TTC549 (cell line): Measurements from ENCODE around the gene KDM3B.
"Not testable (repeated sequence)": the region's sequence is repeated elsewhere in the genome, so short reads cannot be mapped to it uniquely, and the experiment has no call there.

Experiments used
- FAIRE-seq: peaks from 2 replicates; lab custom pipeline; 2012; peaks lifted over from hg19 to GRCh38; lab: Jason Lieb, UNC

The KDM3B gene

DNA sequence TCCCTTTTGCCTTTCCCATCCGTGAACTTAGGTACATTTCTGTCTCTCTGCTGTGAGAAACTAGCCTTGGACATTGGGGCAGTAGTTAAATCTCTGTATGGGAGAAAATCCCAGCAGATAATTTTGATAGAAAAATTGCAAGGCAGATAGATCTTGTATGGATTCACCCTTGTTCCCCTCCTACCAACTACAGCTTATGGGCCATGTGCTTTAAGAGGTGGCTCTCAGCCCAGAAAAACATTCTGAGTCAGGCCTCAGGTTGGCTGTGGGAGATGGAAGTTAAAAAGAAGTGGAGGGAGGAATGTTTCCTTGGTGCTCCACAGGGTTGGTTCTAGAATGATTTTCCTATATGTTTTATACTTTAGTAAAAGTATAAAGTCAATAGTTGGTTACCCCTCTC is 1.4 kb upstream of the KDM3B start:
- no peak for FAIRE-seq

DNA sequence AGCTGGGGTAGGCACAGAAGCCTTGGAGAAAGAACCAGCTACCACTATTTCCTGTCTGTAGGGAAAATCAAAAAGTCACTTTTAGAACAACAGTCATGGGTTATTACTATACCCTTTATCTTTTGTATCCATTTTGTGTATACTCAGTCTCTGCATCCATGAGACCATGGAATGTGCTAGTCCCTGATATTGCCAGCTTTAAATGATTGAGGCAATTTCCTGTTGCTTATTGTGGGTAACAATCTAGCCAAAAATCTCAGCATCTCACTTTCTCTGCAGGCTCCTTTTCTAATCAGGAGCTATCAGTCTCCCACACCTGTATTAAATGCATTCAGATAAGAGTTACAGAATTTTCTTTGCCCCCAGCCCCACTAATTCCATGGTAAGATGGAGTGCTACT is 968 bp upstream of the KDM3B start:
- FAIRE-seq = no peak

DNA sequence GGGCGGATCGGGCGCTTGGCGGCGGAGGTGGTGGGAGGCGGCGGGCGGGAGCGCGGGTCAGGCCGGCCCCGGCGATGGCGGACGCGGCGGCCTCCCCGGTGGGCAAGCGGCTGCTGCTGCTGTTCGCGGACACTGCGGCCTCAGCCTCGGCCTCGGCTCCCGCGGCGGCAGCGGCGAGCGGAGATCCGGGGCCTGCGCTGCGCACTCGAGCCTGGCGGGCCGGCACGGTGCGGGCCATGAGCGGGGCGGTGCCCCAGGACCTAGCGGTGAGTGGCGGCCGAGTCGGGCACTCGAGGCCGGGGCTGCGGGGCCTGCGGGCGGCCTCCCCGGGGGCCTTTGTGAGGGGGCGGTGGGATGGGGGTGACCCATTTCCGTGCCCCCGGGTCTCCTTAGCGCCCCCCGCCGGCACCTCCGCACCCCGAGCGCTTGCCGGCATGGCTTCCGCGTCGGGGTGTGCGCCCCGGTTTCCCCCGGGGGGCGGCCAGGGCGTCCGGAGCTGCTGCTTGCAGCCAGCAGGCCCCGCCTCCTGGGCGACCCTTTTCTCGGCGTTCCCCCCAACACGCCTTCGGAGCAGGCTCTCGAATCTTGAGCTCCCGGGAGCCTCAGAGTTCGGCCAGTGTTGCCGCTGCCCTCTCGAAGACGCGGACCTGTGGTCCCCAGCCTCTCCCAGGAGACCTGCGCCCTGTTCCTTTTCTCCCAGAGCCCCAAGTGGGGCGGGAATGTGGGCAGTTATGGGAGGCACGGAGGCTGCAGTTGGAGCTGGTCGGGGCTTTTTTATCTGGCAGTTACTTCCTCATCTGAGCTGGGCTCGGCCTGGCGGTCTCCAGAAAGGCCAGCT is 456 bp downstream of the KDM3B start:
- FAIRE-seq = no peak

GRCh38 chr5:138353560-138354080 is 1.1 kb downstream of the KDM3B start:
- no peak for FAIRE-seq

GRCh38 chr5:138354387-138354786 is 1.9 kb downstream of the KDM3B start:
- FAIRE-seq = no peak

DNA sequence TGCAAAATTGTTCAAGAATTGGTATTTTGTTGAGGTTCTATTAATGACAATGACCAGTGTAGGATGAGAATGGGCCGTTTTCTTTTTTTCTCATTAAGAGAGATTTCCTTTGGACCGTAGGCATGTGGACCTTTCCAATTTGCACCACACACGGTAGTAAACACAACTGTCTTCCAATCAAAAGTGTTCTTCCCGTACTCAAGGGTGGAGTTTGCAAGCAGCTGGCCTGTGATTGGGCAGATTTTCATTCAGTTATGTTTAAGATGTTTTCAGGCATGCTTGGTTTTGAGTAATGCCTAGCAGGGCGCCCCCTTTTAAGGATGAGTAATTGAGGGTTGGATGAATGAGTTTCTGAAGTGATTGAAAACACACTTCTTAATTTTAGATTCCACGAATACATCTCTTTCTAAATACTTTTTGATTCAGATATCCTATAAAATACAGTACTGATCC is 2.5 kb downstream of the KDM3B start:
- FAIRE-seq = no peak

DNA sequence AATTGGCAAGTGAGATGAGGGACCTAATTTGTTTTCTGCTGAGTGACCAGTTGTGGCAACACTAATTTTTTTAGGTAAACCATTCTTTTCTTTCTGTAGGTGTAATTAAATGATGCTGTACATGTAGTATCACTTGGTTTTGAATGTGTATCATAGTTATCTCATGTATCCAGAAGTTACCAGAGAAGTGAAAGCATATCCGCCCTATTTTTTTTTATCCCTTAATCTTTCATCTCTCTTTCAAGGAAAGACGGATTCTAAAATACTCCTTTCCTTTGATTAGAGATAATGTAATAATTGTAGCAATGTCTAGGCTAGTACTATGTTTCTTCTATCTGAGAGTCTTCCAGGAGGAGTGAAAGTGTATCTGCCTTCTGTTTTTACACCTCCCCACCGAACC is 7.1 kb downstream of the KDM3B start:
- no peak for FAIRE-seq

GRCh38 chr5:138360941-138361452 is 8.5 kb downstream of the KDM3B start:
- no peak for FAIRE-seq

- no peak for FAIRE-seq
These were observed 12.1 kb downstream of the KDM3B start for GRCh38 chr5:138364576-138364975.

DNA sequence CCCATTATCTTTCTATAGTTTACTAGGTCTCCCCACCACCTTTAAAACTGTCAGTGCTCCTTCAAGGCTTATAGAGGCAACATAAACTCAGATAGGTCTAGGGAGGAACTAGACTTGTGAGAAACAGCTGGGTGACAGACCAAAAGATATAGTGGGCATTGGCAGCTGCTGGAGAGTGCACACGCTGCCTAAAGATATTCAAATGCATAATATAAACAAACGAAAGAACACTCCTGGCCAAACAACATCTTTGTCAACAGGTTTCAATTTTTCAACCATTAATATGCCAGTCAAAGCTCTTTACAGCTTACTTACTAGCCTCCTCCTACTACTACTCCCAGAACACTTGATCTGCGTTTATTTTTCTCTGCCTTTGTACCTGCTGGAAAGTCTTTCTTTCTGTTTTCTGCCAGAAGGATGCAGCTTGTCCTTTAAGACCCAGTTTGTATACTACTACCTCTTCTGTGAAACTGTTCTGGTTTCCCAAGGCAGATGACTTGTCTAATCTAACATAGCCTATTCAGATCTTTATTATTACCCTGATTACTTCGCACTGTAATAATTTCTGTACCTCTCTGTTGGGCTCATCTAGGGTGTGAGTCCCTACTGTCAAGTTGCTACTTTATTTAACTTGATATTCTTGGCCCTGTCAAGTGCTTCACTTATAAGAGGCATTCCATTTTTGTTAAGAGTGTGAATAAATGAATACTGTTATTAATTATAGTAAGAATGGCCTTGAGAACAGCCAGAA is 14.3 kb downstream of the KDM3B start:
- no peak for FAIRE-seq

DNA sequence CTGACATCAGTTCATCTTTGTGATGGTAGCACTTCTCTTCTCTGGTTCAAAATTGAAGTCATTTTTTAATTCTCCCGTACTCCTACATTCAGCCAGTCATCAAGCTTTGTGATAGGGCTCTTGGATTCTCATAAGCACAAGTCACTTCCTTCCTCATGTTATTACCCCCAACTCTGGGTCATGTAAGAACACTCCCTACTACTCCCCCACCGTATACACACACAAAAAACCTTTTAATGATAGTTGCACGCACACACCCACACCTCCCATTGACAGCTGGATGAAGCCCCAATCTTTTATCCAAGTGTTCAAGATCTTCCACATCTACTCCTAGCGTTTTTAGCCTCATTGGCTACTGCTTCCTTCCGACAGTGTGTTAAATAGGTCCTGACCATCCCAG is 16.8 kb downstream of the KDM3B start:
- FAIRE-seq = no peak

DNA sequence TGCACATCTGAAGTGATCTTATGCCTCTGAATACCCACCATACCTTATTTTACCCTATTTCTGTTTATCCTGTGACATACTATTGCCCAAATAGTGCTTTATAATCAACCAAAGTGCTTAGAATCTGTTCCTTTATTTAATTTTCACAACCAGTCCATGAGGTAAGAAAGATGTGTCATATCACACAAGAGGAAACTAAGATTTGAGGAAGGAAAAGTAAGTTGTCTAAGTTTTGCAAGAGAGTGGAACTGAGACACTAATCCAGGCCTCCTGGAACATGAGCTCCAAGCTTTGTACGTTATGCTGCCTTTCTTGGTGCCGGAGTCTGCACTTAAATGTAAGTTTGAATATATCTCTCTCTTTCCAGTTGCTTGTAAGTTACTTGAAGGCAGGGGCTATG is 17.2 kb downstream of the KDM3B start:
- FAIRE-seq = no peak

GRCh38 chr5:138370537-138370936 is 18.1 kb downstream of the KDM3B start:
- FAIRE-seq = no peak

GRCh38 chr5:138371454-138371853 is 19.0 kb downstream of the KDM3B start:
- FAIRE-seq = no peak

- no peak for FAIRE-seq
These were observed 19.7 kb downstream of the KDM3B start for GRCh38 chr5:138372225-138372624.

DNA sequence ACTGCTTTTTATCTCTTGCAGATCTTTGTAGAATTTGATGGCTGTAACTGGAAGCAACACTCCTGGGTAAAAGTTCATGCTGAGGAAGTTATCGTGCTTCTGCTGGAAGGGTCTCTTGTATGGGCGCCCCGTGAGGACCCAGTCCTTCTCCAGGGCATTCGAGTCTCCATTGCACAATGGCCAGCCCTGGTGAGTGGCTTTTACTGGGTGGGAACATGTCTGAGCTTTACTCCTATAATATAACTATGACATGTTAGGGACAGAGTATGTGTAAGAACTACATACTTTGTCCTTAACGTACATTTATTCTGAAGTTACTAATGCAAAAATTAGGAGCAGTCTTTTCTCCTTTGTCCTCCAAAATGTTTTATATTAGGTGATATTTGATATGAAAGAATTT is 20.2 kb downstream of the KDM3B start:
- FAIRE-seq = no peak

DNA sequence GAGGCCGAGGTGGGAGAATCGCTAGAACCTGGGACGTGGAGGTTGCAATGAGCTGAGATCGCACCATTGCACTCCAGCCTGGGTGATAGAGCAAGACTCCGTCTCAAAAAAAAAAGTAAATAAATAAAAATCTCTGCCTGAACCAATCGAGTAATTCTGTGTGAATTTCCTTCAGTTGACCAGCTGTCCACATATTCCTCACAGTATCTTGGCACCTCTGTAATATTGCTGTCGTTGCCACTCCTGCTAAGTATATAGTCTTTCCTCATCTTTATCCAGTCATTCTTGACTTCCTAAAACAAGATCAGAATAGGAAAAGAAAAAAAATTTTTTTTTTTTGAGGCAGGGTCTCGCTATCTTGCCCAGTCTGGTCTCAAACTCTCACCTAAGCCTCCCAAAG is 29.9 kb downstream of the KDM3B start:
- FAIRE-seq = no peak

DNA sequence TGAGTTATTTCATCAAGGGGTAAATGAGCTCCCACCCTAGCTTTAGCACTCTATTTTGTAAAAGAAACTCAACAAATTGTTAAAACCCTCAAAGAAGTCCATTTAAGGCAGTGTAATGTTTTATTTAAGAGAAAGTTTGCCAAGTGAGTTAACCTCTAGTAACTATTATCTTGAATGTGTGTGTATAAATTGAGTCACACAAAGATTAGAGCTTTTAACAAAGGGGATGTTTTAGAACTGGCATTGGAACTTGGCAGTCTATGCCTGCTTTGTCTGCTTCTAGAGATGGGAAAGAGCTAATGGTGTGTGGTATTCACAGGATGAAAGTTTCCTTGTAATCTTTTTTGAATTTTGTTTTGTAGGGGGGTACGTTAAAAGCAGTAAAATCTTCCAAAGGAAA is 33.2 kb downstream of the KDM3B start:
- FAIRE-seq = no peak

- no peak for FAIRE-seq
These were observed 33.8 kb downstream of the KDM3B start for GRCh38 chr5:138386290-138386689.

DNA sequence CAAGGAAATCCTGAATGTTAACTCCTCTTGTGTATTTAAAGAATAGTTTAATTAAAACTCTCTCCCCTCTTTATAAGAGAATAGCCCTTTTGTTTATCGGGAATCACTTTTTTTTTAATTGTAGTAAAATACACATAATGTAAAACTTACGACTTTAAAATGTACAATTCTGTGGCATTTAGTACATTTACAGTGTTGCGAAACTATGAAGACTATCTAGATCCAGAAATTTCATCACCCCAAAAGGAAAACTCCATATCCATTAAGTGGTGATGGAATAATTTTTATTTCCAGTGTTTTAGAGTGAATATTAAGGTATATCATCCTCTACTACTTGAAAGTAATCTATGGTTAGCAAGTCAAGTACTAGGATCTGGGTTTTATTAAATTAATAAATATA is 36.8 kb downstream of the KDM3B start:
- FAIRE-seq = no peak

DNA sequence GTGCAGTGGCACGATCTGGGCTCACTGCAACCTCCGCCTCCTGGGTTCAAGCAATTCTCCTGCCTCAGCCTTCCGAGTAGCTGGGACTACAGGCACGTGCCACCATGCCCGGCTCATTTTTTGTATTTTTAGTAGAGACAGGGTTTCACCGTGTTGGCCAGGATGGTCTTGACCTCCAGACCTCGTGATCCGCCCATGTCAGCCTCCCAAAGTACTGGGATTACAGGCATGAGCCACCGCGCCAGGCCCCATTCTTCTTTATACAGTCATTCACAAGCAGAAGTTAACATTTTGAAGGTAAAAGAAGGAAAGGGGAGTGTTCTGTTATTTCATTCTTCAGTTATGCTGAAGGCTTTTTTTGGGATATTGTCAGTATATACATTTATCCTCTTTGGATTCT is 37.4 kb downstream of the KDM3B start:
- FAIRE-seq = not testable (repeated sequence)

- no peak for FAIRE-seq
These were observed 39.4 kb downstream of the KDM3B start for GRCh38 chr5:138391859-138392386.

DNA sequence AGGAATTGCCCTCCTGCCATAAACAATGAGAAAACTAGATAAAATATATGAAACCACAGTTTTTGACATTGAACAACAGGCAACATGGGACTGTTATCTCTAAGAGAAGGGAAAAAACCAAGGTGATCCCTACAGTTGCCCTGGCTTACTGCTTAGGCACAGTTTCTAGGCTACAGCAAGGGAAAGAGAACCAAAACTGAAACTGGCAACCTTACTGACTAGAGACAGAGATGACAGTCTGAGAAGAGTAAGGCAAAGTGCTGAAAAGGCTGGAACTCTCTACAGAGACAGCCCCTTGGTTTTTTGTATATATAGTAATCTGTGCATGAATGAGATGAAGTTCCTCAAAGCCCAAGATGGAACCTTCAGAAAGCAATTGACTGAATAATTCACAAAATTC is 50.2 kb downstream of the KDM3B start:
- no peak for FAIRE-seq
